ENCODE results near the gene FBXO15. TPM values are rescaled to one million over a fixed set of nuclear protein-coding genes. Genes with fewer than 3 reads are reported as not detected.

FBXO15 gene
- total and polyA plus RNA-seq, 2 of the 13 experiments (the other 11 are each of a cell fraction or from before 2014, with no cell fraction given) = 0.09 to 0.12 TPM

GRCh38 chr18:74110976-74111375 lies 36.7 kb downstream of the FBXO15 start:
- ATAC-seq = no peak
- Histone ChIP-seq H3K4me3 (replicated peaks in 1 of 3; ENCODE audit: insufficient read depth in 1 of 3, low read depth in 2 of 3, low read length in 3 of 3) (no peak overlapping the region), H4K20me1 (ENCODE audit: insufficient read depth, low read length) (no peaks in the 10 kb centered on the region), H3K4me1 (ENCODE audit: insufficient read depth, low read length) (no peaks in the 10 kb centered on the region), H3K9ac (ENCODE audit: insufficient read depth, low read depth, low read length) (no peak overlapping the region), H3K4me2 (ENCODE audit: low read depth, low read length) (no peak overlapping the region), H3K27me3 (ENCODE audit: control insufficient read depth in 1 of 2, insufficient read depth in 2 of 2, low read length in 2 of 2) (no peaks in the 10 kb centered on the region), H3K9me3 (ENCODE audit: low read length) (peaks cover 10% of the 10 kb centered on the region), H2AFZ (ENCODE audit: low read length) (no peak overlapping the region), H3K79me2 (ENCODE audit: insufficient read depth, low read length) (no peaks in the 10 kb centered on the region), H3K36me3 (replicated peaks in 1 of 2; ENCODE audit: control insufficient read depth in 1 of 2, insufficient read depth in 2 of 2, low read length in 2 of 2) (no peaks in the 10 kb centered on the region), H3K27ac (ENCODE audit: extremely low read length, insufficient read depth, low read length) (no peak overlapping the region)
- ChIA-PET CTCF (ENCODE audit: low intra/inter-chr PET ratio, low total read pairs) (no interaction called here), POLR2A (no interaction called here)
- intact Hi-C loops (cut with micrococcal nuclease; ENCODE audit: unreplicated experiment) = no loop called here
- in situ Hi-C loops (cut with HindIII; ENCODE audit: extremely low pct_ligation_motif_present, low pct_unique_long_range_greater_than_20kb) = no loop called here
- WGBS (ENCODE audit: low lambda C conversion rate) = 26% methylated on average over 4 of the region's 4 CpGs
- no peak for TF ChIP-seq SSRP1 (CRISPR knock-in tag; IDR thresholded peaks at IDR 0.05)
- TF ChIP-seq ZNF749 (CRISPR knock-in tag; IDR thresholded peaks at IDR 0.05; ENCODE audit: borderline replicate concordance) = no peak
- no peak for TF ChIP-seq RFXAP (CRISPR knock-in tag; IDR thresholded peaks at IDR 0.05; ENCODE audit: borderline replicate concordance)
- no peak for TF ChIP-seq NFKBIZ (CRISPR knock-in tag; IDR thresholded peaks at IDR 0.05)
- TF ChIP-seq ZNF225 (CRISPR knock-in tag; IDR thresholded peaks at IDR 0.05) = no peak
- TF ChIP-seq CENPBD1 (CRISPR knock-in tag; IDR thresholded peaks at IDR 0.05; ENCODE audit: borderline replicate concordance, low read depth) = no peak
- TF ChIP-seq NR2C2 (CRISPR knock-in tag; IDR thresholded peaks at IDR 0.05; ENCODE audit: borderline replicate concordance) = no peak
- no peak for TF ChIP-seq SRSF4 (IDR thresholded peaks at IDR 0.05; ENCODE audit: low read depth, low read length, poor library complexity, severe bottlenecking)
- no peak for TF ChIP-seq PPARG (CRISPR knock-in tag; conservative IDR thresholded peaks at IDR 0.05)
- TF ChIP-seq MTF1 (CRISPR knock-in tag; IDR thresholded peaks at IDR 0.05) = no peak
- no peak for TF ChIP-seq FOXP1 (IDR thresholded peaks at IDR 0.05)
- no peak for TF ChIP-seq FOXP1 (CRISPR knock-in tag; IDR thresholded peaks at IDR 0.05)
- TF ChIP-seq THRA (CRISPR knock-in tag; IDR thresholded peaks at IDR 0.05; ENCODE audit: borderline replicate concordance) = no peak
- no peak for TF ChIP-seq ISL2 (CRISPR knock-in tag; IDR thresholded peaks at IDR 0.05)
- no peak for TF ChIP-seq ZNF83 (CRISPR knock-in tag; IDR thresholded peaks at IDR 0.05; ENCODE audit: borderline replicate concordance)
- no peak for TF ChIP-seq ZNF207 (IDR thresholded peaks at IDR 0.05; ENCODE audit: borderline replicate concordance)
- TF ChIP-seq ZKSCAN5 (CRISPR knock-in tag; IDR thresholded peaks at IDR 0.05) = no peak
- no peak for TF ChIP-seq REXO4 (CRISPR knock-in tag; IDR thresholded peaks at IDR 0.05; ENCODE audit: borderline replicate concordance)
- BruUV-seq (replicated peaks) = no TSS peak
- no peak for DNase-seq (ENCODE audit: low spot score)
- no peak for FAIRE-seq
